GM06990 (cell line): ENCODE results near the gene SLC25A13.

Source experiments
- DNase-seq: peaks from one replicate; pipeline ENCODE4 v3.0.0-alpha.2; 2011; ENCODE audit not compliant: insufficient read length; ENCODE audit errors: extremely low read depth
- H3K27me3 ChIP-seq: replicated peaks from 2 replicates; pipeline ENCODE4 v1.6.0; 2011; ENCODE audit warnings: low read length; ENCODE audit not compliant: control insufficient read depth, insufficient read depth
- H3K36me3 ChIP-seq: 2 replicates; pipeline ENCODE4 v1.5.1; 2011; ENCODE audit warnings: low read length; ENCODE audit not compliant: control insufficient read depth, insufficient read depth
- H3K4me3 ChIP-seq: replicated peaks from 2 replicates; pipeline ENCODE4 v1.5.1; 2011; ENCODE audit warnings: low read depth, mild to moderate bottlenecking, control low read depth, low read length
- CTCF ChIP-seq: IDR thresholded peaks from 2 replicates; pipeline ENCODE4 v1.5.1; 2011; ENCODE audit warnings: low read length, control low read depth, mild to moderate bottlenecking, inconsistent platforms; ENCODE audit not compliant: insufficient read depth, poor library complexity, severe bottlenecking

SLC25A13 gene

GRCh38 chr7:96179837-96180236, 142.1 kb downstream of the SLC25A13 start:
- no peak for TF ChIP-seq CTCF
- no peak overlapping the region for H3K4me3 ChIP-seq
- H3K36me3 ChIP-seq = peaks cover 4% of the 10 kb centered on the region; the same call in 1 of the 2 replicates
- no peak for DNase-seq
- H3K27me3 ChIP-seq = no peaks in the 10 kb centered on the region

DNA sequence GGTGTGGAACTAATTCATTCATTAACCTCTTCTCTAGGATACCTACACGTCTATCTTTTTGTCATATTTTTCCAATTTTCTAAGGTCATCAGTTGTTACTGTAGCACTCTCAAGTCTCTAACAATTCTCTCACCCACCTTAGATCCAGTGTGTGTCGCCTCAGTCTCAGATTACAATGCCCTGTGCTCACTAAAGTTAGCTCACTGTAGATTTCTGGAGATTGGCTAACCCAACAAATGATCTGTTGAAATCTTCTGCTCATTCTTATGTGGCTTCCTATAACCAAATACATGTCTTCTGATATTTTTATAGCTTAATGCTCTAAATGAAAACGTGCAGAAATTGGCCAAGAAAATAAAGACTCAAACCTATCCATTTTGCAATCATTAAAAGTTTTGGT, 142.6 kb downstream of the SLC25A13 start:
- Histone ChIP-seq H3K4me3 (no peak overlapping the region), H3K36me3 (peaks cover 4% of the 10 kb centered on the region; the same call in 1 of the 2 replicates), H3K27me3 (no peaks in the 10 kb centered on the region)
- no peak for DNase-seq
- no peak for TF ChIP-seq CTCF

DNA sequence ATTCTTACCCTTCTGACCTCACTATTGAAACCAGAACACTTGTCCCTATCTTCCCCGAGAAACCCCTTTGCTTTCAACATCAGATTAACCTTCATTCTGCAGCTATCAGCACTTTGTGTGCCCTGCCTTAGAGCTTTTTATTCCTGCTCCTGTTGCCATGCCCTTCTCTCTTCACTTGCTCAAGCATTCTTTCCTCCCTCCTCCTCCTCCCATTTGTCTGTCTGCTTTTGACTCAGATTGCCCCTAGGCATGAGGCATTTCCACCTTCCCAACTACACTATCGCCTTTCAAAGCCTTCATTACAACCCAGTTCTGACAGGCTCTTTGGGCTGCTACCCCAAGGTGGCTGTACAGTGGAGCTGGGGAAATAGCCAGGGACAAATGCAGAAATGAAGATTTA, 143.3 kb downstream of the SLC25A13 start:
- no peak overlapping the region for H3K4me3 ChIP-seq
- DNase-seq = no peak
- H3K36me3 ChIP-seq = peaks cover 2% of the 10 kb centered on the region
- TF ChIP-seq CTCF = no peak
- H3K27me3 ChIP-seq = no peaks in the 10 kb centered on the region

- H3K4me3 ChIP-seq = no peak overlapping the region
- H3K36me3 ChIP-seq = no peaks in the 10 kb centered on the region; the same call in none of the 2 replicates
- no peaks in the 10 kb centered on the region for H3K27me3 ChIP-seq
- TF ChIP-seq CTCF = no peak
- no peak for DNase-seq
Observed at GRCh38 chr7:96177353-96177752, 144.5 kb downstream of the SLC25A13 start.

GRCh38 chr7:96174812-96175211, 147.1 kb downstream of the SLC25A13 start:
- Histone ChIP-seq H3K27me3 (no peaks in the 10 kb centered on the region), H3K36me3 (no peaks in the 10 kb centered on the region; the same call in none of the 2 replicates), H3K4me3 (no peak overlapping the region)
- DNase-seq = no peak
- TF ChIP-seq CTCF = no peak

DNA sequence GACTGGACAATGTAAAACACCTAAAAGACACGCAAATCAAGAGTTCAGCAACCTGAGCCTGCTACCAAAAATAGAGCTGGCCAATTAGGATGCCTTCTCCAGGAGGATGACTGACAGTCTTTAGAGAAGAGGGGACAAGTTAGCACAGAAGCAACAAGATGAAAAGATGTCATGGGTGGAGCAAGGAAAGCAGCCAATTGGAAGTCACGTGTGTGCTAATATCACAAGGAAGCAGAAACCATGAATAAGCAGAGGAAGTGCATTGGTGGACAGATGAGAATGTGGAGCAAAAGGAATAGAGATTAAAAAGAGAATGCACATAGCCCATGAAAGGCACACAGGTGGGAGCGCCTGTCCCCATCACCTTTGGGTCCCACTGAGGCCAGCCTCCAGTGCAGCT, 148.1 kb downstream of the SLC25A13 start:
- H3K4me3 ChIP-seq = no peak overlapping the region
- no peak for DNase-seq
- no peak for TF ChIP-seq CTCF
- H3K36me3 ChIP-seq = no peaks in the 10 kb centered on the region; the same call in none of the 2 replicates
- no peaks in the 10 kb centered on the region for H3K27me3 ChIP-seq
